Measurements from ENCODE around the gene RIPPLY3.

GRCh38 chr21:37005548-37006485 is 685 bp upstream of the RIPPLY3 start:
- TF ChIP-seq POLR2A (IDR thresholded peaks at IDR 0.05) (no peak), CTCF (IDR thresholded peaks at IDR 0.05 in 4 of 5, conservative IDR thresholded peaks at IDR 0.05 in 1 of 5) (no peak)
